Hematopoietic multipotent progenitor cell treated with erythropoietin and hydrocortisone succinate and interleukin-3 and kit ligand, for 4 days (in vitro differentiated cells): ENCODE measurements around the gene KIAA0930.

Experiments used
- DNase-seq: peaks from one replicate; pipeline ENCODE4 v3.0.0-alpha.2; 2015

The KIAA0930 gene

DNA sequence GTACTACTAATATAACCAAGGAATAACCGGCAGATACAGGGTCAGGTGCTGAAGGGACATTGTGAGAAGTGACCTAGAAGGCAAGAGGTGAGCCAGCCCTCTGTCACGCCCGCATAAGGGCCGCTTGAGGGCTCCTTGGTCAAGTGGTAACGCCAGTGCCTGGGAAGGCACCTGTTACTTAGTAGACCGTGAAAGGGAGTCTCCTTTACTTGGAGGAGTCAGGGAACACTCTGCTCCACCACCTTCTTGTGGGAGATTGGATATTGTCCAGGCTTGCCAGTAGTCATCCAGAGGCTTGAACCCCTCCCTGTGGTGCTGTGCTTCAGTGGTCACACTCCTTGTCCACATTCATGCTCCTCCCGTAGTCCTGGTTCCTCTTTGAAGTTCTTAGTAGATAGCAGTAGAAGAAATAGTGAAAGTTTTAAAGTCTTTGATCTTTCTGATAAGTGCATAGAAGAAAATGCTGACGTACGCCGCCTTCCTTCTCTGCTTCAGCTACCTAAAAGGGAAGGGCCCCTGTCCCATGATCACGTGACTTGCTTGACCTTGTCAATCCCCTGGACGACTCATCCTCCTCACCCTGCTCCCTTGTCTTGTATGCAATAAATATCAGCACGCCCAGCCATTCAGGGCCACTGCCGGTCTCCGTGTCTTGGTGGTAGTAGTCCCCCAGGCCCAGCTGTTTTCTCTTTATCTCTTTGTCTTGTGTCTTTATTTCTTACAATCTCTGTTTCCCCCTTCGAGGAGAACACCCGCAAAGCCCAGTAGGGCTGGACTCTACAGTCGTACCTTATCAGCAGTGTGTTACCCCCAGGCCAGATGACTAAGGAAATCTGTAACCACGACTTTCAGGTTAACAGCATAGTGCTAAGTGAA is 70.9 kb downstream of the KIAA0930 start:
- DNase-seq: peak; percentile 88

DNA sequence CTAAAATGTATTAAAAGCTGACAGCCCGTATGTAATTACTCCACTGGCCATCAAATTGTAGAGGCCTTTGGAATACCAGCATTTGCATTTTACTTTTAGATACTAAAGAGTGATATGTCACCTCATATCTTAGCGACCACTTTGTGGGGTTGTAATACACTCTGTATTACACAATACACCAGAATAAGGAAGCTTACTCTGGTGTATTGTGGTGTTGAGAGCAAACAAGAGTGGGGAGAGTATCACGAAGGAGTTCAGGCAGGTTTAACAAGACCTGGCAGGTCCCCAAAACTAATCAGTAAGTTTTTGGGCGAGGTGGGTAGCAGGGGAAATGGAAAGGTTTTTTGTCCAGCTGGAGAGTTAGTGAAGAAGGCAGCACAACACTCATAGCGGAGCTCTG is 73.8 kb downstream of the KIAA0930 start:
- DNase-seq: peak; percentile 77

DNA sequence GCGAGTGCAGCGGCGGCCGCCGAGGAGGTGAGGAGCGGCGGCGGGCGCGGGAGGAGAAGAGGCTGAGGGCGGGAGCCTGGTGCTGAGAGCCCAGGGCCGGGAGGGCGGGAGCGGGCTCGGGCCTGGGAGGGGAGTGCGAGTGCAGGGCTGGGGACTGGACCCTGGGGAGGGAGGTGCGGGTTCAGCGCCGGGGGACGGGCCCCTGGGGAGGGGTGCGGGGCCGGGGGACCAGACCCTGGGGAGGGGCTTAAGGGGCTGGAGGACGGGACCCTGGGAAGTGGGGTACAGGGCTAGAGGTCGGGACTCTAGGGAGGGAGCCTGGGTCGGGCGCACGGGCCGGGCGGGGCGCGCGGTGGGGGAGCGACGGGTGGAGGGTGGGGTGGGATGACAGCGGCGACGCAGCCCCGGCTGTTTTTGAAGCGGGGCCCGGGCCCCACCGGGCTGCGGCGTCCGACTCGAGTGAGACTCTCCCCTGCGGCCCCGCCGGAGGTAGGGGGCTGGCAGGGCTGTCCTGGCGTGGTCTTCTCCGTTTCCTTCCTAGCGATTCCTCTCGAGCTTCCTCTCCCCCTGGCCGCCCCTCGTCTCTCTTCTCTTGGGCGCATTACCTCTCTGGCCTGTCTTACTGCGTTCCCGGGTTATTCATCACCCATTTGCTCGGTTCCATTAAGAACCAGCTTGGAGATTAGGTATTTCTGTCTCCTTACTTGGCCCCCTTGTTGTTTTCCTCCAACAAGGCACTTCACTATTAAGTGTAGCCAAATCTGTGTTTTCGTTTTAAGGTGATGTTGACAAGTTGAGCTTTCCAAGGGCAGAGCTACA is 76.2 kb downstream of the KIAA0930 start:
- DNase-seq: peak; percentile 61

DNA sequence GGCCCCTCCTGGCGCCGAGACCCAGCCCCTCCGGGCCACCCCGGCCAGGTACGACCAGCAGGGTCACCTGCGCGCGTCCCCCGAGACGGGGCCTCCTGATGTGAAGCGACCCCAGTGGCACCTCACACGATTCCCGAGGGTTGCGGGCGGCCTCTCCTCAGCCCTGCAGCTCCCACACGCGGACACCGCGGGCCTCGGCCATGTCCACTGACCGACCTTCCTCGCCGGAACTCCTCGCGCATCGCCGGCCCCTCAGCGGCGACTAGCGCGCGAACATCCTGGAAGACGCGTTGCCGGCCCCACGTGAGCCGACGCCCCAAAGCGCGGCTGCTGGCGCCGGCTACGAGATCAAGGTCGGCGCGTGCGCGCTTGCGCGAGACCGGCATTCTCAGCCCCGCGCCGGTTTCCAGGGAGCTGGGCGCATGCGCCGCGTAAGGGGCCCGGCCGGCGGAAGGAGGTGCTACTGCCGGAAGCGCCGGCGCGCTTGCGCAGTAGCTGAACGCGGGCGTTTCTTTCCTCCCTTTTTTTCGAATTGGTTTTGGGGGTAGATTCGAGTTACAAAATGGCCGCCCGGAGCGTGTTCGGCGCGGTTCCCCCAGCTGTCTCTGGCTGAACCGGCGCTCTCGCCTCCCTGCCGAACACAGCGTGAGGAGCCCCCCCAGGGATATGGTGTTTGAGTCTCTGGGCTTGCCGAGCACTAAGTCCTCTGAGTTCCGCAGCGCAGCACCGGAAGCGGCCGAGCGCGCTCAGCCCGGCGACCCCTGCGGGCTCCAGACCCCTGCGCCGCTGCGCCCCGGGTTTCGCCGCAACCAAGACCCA is 77.0 kb downstream of the KIAA0930 start, which contains the start of gene NUP50:
NUP50 (plus strand) TSS at position 475 of the 819 bp plus-strand sequence. CDS start 4,253 bp downstream, outside the sequence.
- DNase-seq: peak; percentile 99

DNA sequence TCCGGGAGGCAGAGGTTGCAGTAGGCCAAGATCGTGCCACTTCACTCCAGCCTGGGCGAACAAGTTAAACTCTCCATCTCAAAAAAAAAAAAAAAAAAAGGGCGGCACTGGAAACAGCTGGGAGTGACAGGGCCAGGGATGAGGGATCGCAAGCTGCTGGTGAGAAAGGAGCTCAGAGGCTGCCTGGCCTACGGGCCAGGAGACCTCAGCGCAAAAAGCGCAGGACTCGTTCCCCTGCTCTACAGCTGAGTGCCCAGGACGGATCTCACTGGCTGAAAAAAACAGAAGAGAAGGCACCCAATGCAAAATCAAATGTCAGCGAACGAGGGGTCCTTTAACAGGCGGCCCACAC is 77.6 kb downstream of the KIAA0930 start:
- DNase-seq: peak; percentile 61

DNA sequence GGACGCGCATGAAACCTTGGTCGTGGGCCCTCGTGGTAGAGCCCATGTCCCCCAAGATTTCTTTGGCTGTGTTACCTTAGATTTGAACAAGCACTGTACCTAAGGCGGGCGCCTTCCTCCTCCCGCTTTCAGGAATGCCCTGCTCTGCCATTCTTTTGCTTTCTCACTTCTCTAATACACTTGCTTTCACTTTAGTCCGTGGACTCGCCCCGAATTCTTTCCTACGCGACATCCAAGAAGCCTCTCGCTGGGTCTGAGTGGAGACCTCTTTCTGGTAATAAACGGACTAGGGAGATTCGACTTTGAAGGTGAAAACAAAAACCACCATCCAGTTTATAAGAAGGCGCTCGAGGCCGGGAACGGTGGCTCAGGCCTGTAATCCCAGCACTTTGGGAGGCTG is 78.2 kb downstream of the KIAA0930 start:
- no peak for DNase-seq

DNA sequence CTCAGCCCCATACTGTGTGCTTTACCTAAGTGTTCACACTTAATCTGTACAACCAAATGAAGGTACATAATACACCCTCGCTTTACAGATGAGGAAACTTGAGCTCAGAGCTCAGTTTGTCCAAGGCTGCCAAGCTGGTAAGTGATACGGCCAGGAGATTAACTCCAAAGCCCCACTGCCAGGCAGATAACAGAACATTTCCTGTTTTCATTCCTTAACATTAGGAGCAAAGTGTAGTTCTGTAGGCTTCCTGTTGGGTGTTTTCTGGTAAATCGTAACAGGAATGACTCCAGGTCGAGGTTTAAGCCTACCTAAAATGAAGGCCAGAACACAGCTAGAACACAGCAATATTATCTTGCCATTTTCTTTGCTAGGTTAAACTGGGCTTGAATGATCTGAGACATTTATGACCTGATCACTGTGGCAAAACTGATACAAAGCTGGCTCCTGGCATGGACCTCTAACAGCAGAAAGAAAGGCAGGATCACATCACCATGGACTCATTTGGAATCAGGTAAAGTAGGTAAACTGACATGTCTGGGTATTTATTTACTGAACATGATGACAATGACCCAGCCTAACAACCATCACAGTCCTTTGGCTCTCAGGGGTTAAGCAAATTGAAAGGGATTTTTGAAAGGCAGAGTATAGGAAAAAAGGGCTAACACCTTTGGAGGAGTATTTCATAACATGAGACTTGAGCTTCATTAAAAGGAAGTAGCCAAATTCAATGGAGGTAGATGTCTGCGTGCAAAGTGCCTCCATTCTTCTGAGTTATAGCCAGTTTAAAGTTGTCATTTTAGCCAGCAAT is 80.8 kb downstream of the KIAA0930 start:
- peak; percentile 68 for DNase-seq

DNA sequence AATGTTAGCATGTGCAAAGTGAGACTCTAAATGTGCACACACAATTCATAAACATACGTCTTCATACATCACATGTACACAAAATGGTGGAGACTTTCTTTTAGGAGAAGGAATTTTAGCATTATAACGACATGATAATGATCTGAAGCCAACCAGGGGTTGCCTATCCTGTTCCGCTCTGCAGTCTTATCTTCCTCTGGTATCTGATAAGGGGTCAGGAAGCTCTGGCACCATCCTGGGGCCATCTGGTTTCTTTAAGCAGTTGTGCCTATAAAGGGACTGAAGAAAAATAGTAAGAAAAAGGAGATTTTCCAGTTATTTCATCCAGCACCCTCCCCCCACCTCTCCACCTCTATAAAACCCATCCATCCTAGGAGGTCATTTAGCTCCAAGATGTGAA is 82.8 kb downstream of the KIAA0930 start:
- peak; percentile 51 for DNase-seq

DNA sequence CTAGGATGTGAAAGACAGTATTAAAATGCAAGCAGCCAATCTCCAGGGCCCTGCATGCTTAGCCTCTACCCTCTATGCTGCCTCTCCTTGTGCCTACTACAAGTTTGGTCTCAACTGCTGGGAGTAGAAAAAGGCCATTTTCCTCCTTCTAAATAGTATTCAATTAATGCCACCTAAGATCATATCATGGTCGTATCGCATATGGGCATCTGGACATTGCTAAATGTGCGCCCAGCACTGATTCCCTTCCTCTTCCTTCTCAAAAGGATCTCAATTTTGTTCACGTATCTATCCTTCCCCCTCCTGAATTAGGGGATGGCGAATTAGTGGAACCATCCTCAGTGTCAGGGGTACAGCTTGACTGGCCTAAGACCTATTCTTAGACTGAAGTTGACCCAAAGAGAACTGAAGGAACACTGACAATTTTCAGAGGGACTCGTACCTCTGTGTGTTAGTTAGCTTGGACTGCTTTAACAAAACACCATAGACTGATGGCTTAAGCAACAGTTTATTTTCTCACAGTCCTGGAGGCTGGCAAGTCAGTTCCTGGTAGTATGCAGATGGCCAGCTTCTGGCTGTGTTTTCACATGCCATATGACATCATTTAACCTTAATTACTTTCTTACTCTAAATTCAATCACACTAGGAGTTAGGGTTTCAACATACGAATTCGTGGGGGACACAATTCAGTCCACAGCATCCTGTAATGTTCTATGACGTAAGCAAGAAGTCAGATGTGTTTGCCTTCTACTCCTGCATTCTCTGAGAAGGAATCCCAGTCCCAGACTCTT is 85.4 kb downstream of the KIAA0930 start:
- no peak for DNase-seq

DNA sequence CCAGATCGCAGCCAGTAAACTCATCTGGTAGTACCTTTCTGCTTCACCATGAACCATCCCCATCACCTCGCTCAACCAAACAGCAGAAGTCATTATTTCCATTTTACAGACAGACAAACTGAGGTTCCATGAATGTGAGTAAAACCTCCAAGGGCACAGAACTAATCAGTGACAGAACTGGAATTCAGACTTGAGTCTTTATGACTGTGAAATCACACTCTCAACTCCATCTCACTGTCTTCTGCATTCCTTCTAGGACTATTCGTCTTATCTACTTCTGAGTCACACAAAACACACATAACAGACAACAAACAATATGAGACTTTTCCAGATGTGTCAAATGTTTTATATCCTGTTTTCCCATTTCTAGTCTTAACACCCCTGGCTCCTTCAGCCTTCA is 86.3 kb downstream of the KIAA0930 start:
- DNase-seq: no peak

DNA sequence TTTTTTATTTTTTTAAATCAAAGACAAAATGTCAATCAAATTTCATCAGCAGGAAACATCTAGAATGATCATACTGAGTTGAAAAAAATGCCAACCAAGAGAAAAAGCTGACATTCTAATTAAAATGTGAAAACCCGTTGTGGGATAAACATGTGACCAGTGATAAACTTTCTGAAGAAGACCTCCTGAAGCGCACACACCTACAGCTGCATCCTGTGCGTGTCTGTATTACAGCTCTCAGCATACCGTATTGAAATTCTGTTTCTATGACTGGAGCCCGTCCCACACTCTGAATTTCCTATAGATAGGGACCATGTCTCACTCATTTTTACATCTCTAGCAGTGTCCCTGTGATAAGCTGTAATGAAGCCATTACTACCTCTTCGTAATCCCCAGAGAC is 89.2 kb downstream of the KIAA0930 start:
- no peak for DNase-seq

DNA sequence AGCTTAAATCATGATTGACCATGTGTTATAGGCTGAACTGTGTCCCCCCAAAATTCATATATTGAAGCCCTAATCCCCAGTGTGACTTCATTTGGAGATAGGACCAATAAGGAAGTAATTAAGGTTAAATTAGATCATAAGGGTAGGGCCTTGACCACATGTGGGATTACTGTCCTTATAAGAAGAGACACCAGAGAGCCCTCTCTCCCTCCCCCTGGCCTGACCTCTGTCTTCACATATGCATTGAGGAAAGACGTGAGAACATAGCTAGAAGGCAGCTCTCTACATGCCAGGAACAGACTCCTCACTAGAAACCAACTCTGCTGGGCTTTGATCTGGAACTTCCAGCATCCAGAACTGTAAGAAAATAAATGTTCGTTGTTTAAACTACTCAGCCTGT is 90.6 kb downstream of the KIAA0930 start:
- DNase-seq: no peak

DNA sequence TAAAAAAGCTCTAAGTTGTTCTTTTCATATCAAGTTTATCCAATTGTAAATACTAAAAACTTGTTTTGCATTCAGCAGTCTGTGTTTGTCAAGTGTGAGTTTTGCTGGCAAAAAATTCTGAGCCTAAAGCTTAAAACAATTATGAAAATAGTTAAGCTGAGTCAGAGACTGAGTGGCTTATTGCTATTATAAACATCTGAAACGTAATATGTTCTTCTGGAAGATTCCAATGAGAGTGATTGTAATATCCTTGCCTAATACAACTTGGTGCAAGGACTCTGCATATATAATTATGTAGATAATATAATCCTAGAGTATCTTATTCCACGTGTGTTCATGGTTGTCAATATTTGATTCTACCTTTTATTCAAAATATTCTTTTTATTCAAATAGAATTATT is 91.0 kb downstream of the KIAA0930 start:
- no peak for DNase-seq

DNA sequence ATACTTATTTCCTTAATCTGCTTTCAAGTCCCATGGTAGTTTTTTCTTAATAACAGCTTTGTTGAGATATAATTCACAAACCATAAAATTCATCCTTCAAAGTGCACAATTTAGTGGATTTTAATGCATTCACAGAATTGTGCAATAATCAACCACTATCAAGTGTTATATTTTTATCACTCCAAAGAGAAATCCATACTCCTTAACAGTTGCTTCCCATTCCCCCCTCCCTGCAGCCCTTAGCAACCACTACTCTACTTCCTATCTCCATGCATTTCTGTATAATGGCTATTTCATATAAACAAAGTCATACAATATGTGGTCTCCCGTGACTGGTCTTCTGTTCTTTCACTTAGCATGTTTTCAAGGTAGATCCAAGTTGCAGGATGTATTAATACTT is 95.8 kb downstream of the KIAA0930 start:
- no peak for DNase-seq

DNA sequence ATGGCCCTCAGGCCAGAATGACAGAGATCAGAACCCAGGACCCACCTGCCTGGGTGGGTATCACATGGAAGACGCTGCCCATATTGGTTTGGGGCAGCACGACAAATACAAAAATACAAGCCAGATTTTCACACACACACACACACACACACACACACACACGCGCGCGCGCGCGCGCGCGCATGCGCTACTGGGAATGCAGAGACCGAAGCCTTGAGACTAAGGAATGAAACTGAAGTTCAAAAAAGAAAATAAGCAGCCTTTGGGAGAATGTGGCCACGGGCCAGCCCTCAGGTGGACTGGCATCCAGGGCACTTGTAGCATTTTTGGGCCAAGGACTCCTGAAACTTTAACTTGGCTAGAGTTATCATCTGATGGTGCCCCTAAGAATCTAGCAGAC is 98.3 kb downstream of the KIAA0930 start:
- no peak for DNase-seq
